ENCODE data around the gene MAP3K10.

MAP3K10 gene

DNA sequence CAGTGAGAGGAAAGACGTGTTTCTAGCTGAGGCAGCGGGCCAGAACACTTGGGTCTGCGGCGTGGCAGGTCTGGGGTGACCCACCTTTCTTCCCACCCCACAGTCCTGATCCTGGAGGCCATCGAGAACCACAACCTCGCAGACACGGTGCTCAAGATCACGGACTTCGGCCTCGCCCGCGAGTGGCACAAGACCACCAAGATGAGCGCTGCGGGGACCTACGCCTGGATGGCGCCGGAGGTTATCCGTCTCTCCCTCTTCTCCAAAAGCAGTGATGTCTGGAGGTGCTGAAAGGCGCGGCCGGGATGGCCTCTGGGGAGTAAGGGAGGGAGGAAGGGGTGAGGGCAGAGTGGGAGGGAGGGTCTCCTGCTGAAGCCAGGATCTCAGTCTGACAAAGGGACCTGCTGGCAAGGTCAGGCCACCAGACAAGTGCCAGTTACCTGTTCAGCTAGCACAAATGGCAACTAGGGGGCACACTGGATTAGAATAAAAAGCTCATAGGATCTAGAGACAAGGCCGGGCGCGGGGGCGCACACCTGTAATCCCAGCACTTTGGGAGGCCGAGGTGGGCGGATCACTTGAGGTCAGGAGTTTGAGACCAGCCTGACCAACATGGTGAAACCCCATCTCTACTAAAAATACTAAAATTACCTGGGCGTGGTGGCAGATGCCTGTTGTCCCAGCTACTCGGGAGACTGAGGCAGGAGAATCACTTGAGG, 7.2 kb downstream of the MAP3K10 start:
- FAIRE-seq (no peak), DNase-seq (ENCODE audit: insufficient read length, low spot score) (no peak)
- TF ChIP-seq SPI1 (IDR thresholded peaks at IDR 0.05; ENCODE audit: low read depth, low read length) (no peak), POU2F2 (IDR thresholded peaks at IDR 0.05; ENCODE audit: low read depth, low read length) (no peak), POLR2A (IDR thresholded peaks at IDR 0.05; ENCODE audit: low read depth, low read length) (no peak), TAF1 (IDR thresholded peaks at IDR 0.05; ENCODE audit: low read depth, low read length) (no peak), POLR2AphosphoS5 (IDR thresholded peaks at IDR 0.05; ENCODE audit: low read depth, low read length) (no peak), PAX5 (IDR thresholded peaks at IDR 0.05; ENCODE audit: insufficient read depth, low read length, severe bottlenecking) (no peak)

GRCh38 chr19:40200341-40201099, 9.3 kb downstream of the MAP3K10 start:
- DNase-seq (ENCODE audit: insufficient read length, low spot score) (no peak), FAIRE-seq (no peak)
- TF ChIP-seq POLR2A (IDR thresholded peaks at IDR 0.05; ENCODE audit: low read depth, low read length) (no peak), POLR2AphosphoS5 (IDR thresholded peaks at IDR 0.05; ENCODE audit: low read depth, low read length) (no peak), POU2F2 (IDR thresholded peaks at IDR 0.05; ENCODE audit: low read depth, low read length) (no peak), TAF1 (IDR thresholded peaks at IDR 0.05; ENCODE audit: low read depth, low read length) (no peak), PAX5 (IDR thresholded peaks at IDR 0.05; ENCODE audit: insufficient read depth, low read length, severe bottlenecking) (no peak), SPI1 (IDR thresholded peaks at IDR 0.05; ENCODE audit: low read depth, low read length) (no peak)

- DNase-seq (ENCODE audit: insufficient read length, low spot score) (no peak), FAIRE-seq (no peak)
- TF ChIP-seq POLR2A (IDR thresholded peaks at IDR 0.05; ENCODE audit: low read depth, low read length) (no peak), SPI1 (IDR thresholded peaks at IDR 0.05; ENCODE audit: low read depth, low read length) (no peak), POU2F2 (IDR thresholded peaks at IDR 0.05; ENCODE audit: low read depth, low read length) (no peak), PAX5 (IDR thresholded peaks at IDR 0.05; ENCODE audit: insufficient read depth, low read length, severe bottlenecking) (no peak)
Measured at GRCh38 chr19:40204381-40204780, 13.2 kb downstream of the MAP3K10 start.

GRCh38 chr19:40205760-40206159, 14.5 kb downstream of the MAP3K10 start:
- no peak for FAIRE-seq
- no peak for TF ChIP-seq POU2F2 (IDR thresholded peaks at IDR 0.05; ENCODE audit: low read depth, low read length)
- no peak for DNase-seq (ENCODE audit: insufficient read length, low spot score)

GRCh38 chr19:40208602-40209001, 17.4 kb downstream of the MAP3K10 start:
- FAIRE-seq = no peak
- no peak for TF ChIP-seq POLR2A (IDR thresholded peaks at IDR 0.05; ENCODE audit: low read depth, low read length)
- no peak for TF ChIP-seq POLR2AphosphoS5 (IDR thresholded peaks at IDR 0.05; ENCODE audit: low read depth, low read length)
- no peak for TF ChIP-seq SPI1 (IDR thresholded peaks at IDR 0.05; ENCODE audit: low read depth, low read length)
- no peak for TF ChIP-seq POU2F2 (IDR thresholded peaks at IDR 0.05; ENCODE audit: low read depth, low read length)
- no peak for TF ChIP-seq TAF1 (IDR thresholded peaks at IDR 0.05; ENCODE audit: low read depth, low read length)
- no peak for TF ChIP-seq PAX5 (IDR thresholded peaks at IDR 0.05; ENCODE audit: insufficient read depth, low read length, severe bottlenecking)
- DNase-seq (ENCODE audit: insufficient read length, low spot score) = no peak

GRCh38 chr19:40210889-40211288, 19.7 kb downstream of the MAP3K10 start:
- FAIRE-seq (no peak), DNase-seq (ENCODE audit: insufficient read length, low spot score) (no peak)
- TF ChIP-seq TAF1 (IDR thresholded peaks at IDR 0.05; ENCODE audit: low read depth, low read length) = no peak
- no peak for TF ChIP-seq PAX5 (IDR thresholded peaks at IDR 0.05; ENCODE audit: insufficient read depth, low read length, severe bottlenecking)
- no peak for TF ChIP-seq POU2F2 (IDR thresholded peaks at IDR 0.05; ENCODE audit: low read depth, low read length)
- TF ChIP-seq POLR2A (IDR thresholded peaks at IDR 0.05; ENCODE audit: low read depth, low read length) = no peak
- TF ChIP-seq SPI1 (IDR thresholded peaks at IDR 0.05; ENCODE audit: low read depth, low read length) = no peak
- no peak for TF ChIP-seq POLR2AphosphoS5 (IDR thresholded peaks at IDR 0.05; ENCODE audit: low read depth, low read length)

- TF ChIP-seq POU2F2 (IDR thresholded peaks at IDR 0.05; ENCODE audit: low read depth, low read length) (no peak), PAX5 (IDR thresholded peaks at IDR 0.05; ENCODE audit: insufficient read depth, low read length, severe bottlenecking) (no peak), TAF1 (IDR thresholded peaks at IDR 0.05; ENCODE audit: low read depth, low read length) (no peak), POLR2AphosphoS5 (IDR thresholded peaks at IDR 0.05; ENCODE audit: low read depth, low read length) (no peak), SPI1 (IDR thresholded peaks at IDR 0.05; ENCODE audit: low read depth, low read length) (no peak), POLR2A (IDR thresholded peaks at IDR 0.05; ENCODE audit: low read depth, low read length) (no peak)
- DNase-seq (ENCODE audit: insufficient read length, low spot score) = no peak
- FAIRE-seq = no peak
Measured at GRCh38 chr19:40213251-40213829, 22.1 kb downstream of the MAP3K10 start.

- DNase-seq (ENCODE audit: insufficient read length, low spot score) (no peak), FAIRE-seq (no peak)
- TF ChIP-seq PAX5 (IDR thresholded peaks at IDR 0.05; ENCODE audit: insufficient read depth, low read length, severe bottlenecking) (no peak), POU2F2 (IDR thresholded peaks at IDR 0.05; ENCODE audit: low read depth, low read length) (no peak), SPI1 (IDR thresholded peaks at IDR 0.05; ENCODE audit: low read depth, low read length) (no peak), POLR2AphosphoS5 (IDR thresholded peaks at IDR 0.05; ENCODE audit: low read depth, low read length) (no peak), POLR2A (IDR thresholded peaks at IDR 0.05; ENCODE audit: low read depth, low read length) (no peak), TAF1 (IDR thresholded peaks at IDR 0.05; ENCODE audit: low read depth, low read length) (no peak)
Measured at GRCh38 chr19:40213882-40214570, 22.8 kb downstream of the MAP3K10 start.

GRCh38 chr19:40214936-40215335, 23.7 kb downstream of the MAP3K10 start:
- TF ChIP-seq SPI1 (IDR thresholded peaks at IDR 0.05; ENCODE audit: low read depth, low read length) (no peak), POLR2AphosphoS5 (IDR thresholded peaks at IDR 0.05; ENCODE audit: low read depth, low read length) (no peak), POU2F2 (IDR thresholded peaks at IDR 0.05; ENCODE audit: low read depth, low read length) (no peak), POLR2A (IDR thresholded peaks at IDR 0.05; ENCODE audit: low read depth, low read length) (no peak), TAF1 (IDR thresholded peaks at IDR 0.05; ENCODE audit: low read depth, low read length) (no peak), PAX5 (IDR thresholded peaks at IDR 0.05; ENCODE audit: insufficient read depth, low read length, severe bottlenecking) (no peak)
- no peak for FAIRE-seq

More at GRCh38 chr19:40214936-40215335, 23.7 kb downstream of the MAP3K10 start:
- DNase-seq (ENCODE audit: insufficient read length, low spot score) = no peak

All from GM12891 (cell line).